Upper lobe of left lung (tissue), 6 donors: ENCODE results near the gene MCM3AP. TPM values are rescaled to one million over a fixed set of nuclear protein-coding genes. Genes with fewer than 3 reads are reported as not detected.

ENCODE experiments used
- ATAC-seq, 2 donors: fragments of 200-7000 bp; cut with Tn5 transposase; one replicate each; pipeline ENCODE4 v1.9.1; 2022; ENCODE audit warnings: mild to moderate bottlenecking in 2 of 2, moderate library complexity in 2 of 2; ENCODE audit not compliant: low FRiP score in 2 of 2
- DNase-seq, 2 donors: peaks; one replicate each; pipeline ENCODE4 v3.0.0-alpha.2; 2019 to 2020
- H3K27ac ChIP-seq, 4 donors: fragments of 200-600 bp; sonication (generic); one replicate each; pipeline ENCODE4 v1.5.1; 2016 to 2019
- H3K27me3 ChIP-seq, 4 donors: fragments of 200-600 bp; sonication (generic); one replicate each; pipeline ENCODE4 v1.5.1; 2017 to 2019
- H3K36me3 ChIP-seq, 4 donors: fragments of 200-600 bp; sonication (generic); one replicate each; pipeline ENCODE4 v1.5.1; 2016 to 2019
- H3K4me1 ChIP-seq, 4 donors: fragments of 200-600 bp; sonication (generic); one replicate each; pipeline ENCODE4 v1.5.1; 2018 to 2019
- H3K4me3 ChIP-seq, 4 donors: fragments of 200-600 bp; sonication (generic); one replicate each; pipeline ENCODE4 v1.5.1; 2017 to 2019; ENCODE audit warnings: mild to moderate bottlenecking in 2 of 4, moderate library complexity in 1 of 4
- H3K9me3 ChIP-seq, 4 donors: fragments of 200-600 bp; sonication (generic); one replicate each; pipeline ENCODE4 v1.5.1; 2018 to 2019
- CTCF ChIP-seq, 6 experiments: fragments of 450-650 bp in 4 of 6; fragments of 200-600 bp in 2 of 6; sonication (generic) in 2 of 6; IDR thresholded peaks; one replicate each; pipeline ENCODE4 v1.5.1; 2016 to 2019; ENCODE audit warnings: antibody characterized with exemption in 6 of 6
- EP300 ChIP-seq, 4 donors: sonication (generic); formaldehyde crosslinking; IDR thresholded peaks; one replicate each; pipeline ENCODE4 v1.5.1; 2017; ENCODE audit warnings: antibody characterized with exemption in 4 of 4, control low read depth in 2 of 4
- POLR2A ChIP-seq, 4 donors: fragments of 450-650 bp; IDR thresholded peaks; one replicate each; pipeline ENCODE4 v1.5.1; 2016 to 2017; ENCODE audit warnings: antibody characterized with exemption in 4 of 4, mild to moderate bottlenecking in 2 of 4
- POLR2AphosphoS5 ChIP-seq, 2 donors: sonication (generic); formaldehyde crosslinking; IDR thresholded peaks; one replicate each; pipeline ENCODE4 v1.5.1; 2017; ENCODE audit warnings: antibody characterized with exemption in 2 of 2
- WGBS, 2 donors: methylation state at CpG; one replicate each; pipeline ENCODE4 v1.1.5; 2017 to 2018; 5-methylcytosine and 5-hydroxymethylcytosine counted together
- total RNA-seq, 6 donors: library from RNA; depleted of rRNA in 4 of 6; stranded (reverse); fragments of >200 nt in 4 of 6; gene quantifications; one replicate each; pipeline versions ENCODE4 v1.1.0 to v1.2.1, GENCODE V29; 2016 to 2021
- donor health status: DM: no; HTN: no; CAD: no; lungs with moderate emphysema.
- donor health status: DM: no; HTN: yes; CAD: no; lungs with severe emphysema.

The MCM3AP gene
- total RNA-seq, 6 donors from 2014 or later: 93.3 to 226 (median 98.4) TPM

DNA sequence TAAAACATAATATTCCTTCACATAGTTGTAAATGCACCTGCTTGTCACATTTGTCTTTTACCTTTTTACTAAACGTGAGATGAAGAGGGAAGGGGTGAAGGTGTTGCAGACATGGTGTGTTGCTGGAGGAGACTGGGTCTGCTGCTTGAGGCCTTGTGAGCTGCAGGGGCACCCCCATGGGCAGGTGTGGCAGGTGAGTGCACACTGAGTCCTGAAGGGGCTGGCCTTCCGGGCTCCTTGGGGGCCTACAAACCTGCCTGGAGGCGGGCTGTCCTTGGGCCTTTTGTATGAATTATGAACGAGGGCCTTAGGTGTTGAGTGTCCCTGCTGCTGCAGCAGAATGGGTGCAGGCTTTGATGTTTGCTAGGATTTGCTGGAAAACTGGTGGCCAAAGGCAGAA, 42.3 kb upstream of the MCM3AP start:
- Histone ChIP-seq H3K36me3 (peaks cover 0 to 37% (median 8%) of the 10 kb centered on the region in 4 donors), H3K27me3 (no peaks in the 10 kb centered on the region), H3K9me3 (no peaks in the 10 kb centered on the region), H3K27ac (no peak overlapping the region), H3K4me3 (no peak overlapping the region), H3K4me1 (peaks cover 11 to 19% (median 16%) of the 10 kb centered on the region in 4 donors)
- WGBS, 2 donors: 89 to 95% methylated on average over 4 of the region's 4 CpGs
- no peak for TF ChIP-seq POLR2AphosphoS5 (IDR thresholded peaks at IDR 0.05)
- no peak for TF ChIP-seq POLR2A (IDR thresholded peaks at IDR 0.05)
- TF ChIP-seq EP300 (IDR thresholded peaks at IDR 0.05): no peak
- no peak for TF ChIP-seq CTCF (IDR thresholded peaks at IDR 0.05)
- DNase-seq (no peak), ATAC-seq (no peak)

GRCh38 chr21:46326110-46326703, 40.8 kb upstream of the MCM3AP start:
- no peaks in the 10 kb centered on the region for H3K27me3 ChIP-seq
- H3K27ac ChIP-seq: no peak overlapping the region
- ATAC-seq (no peak), DNase-seq (no peak)
- TF ChIP-seq POLR2AphosphoS5 (IDR thresholded peaks at IDR 0.05) (no peak), POLR2A (IDR thresholded peaks at IDR 0.05) (no peak)
- H3K36me3 ChIP-seq: peaks cover 0 to 26% (median 8%) of the 10 kb centered on the region in 4 donors
- no peak overlapping the region for H3K4me3 ChIP-seq
- H3K4me1 ChIP-seq: peaks cover 20 to 32% (median 27%) of the 10 kb centered on the region in 4 donors
- WGBS, 2 donors: 94 to 95% methylated on average over 15 of the region's 15 CpGs
- no peaks in the 10 kb centered on the region for H3K9me3 ChIP-seq

DNA sequence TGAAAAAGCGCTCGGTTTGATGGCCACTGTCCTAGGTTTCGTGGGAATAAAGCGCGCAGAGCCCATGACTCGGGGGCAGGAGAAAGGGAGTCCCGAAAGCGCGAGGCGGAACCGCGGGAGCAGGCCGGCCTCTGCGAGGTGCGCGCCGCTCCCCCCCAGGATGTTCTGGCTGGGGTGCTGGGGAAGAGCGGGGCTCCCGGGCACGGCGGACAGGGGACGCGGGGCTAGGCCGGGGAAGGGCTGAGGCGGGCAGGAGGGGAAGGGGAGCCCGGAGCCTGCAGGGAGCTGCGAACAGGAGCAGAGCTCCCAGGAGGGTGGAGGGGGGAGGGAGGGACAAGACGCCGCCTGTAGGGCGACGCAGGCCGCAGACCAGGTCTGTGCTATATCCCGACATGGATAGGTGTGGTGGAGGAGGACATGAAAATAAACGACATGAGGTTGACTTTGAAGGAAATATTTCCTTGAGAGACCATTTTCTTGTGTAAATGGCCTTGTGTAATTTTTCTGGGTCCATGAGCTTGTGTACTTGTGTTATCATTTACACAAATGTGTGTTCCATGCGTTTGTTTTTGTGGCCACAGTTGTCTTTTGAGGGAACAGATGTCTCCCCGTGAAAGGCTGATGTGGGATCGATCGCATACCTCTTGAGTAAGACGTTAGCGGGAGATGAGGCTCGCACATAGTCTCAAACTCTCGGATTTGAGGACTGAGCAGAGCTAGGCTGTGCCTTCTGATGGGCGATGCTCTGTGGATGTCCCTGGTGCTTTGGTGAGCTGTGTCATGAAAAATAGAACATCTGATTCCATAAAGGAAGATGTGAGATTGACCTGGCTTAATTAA, 39.9 kb upstream of the MCM3AP start:
- peak overlapping the region; percentile 77 to 100 (median 84) for H3K4me3 ChIP-seq
- peaks cover 0 to 23% (median 8%) of the 10 kb centered on the region in 4 donors for H3K36me3 ChIP-seq
- TF ChIP-seq POLR2A (IDR thresholded peaks at IDR 0.05) (no peak), CTCF (IDR thresholded peaks at IDR 0.05) (peak in 2 of 6 experiments; percentile 11 to 22), EP300 (IDR thresholded peaks at IDR 0.05) (no peak), POLR2AphosphoS5 (IDR thresholded peaks at IDR 0.05) (no peak)
- no peaks in the 10 kb centered on the region for H3K9me3 ChIP-seq
- H3K4me1 ChIP-seq: peaks cover 23 to 36% (median 28%) of the 10 kb centered on the region in 4 donors
- 12 to 14% methylated on average over 40 to 43 of the region's 43 CpGs for WGBS, 2 donors
- no peaks in the 10 kb centered on the region for H3K27me3 ChIP-seq
- H3K27ac ChIP-seq: peak overlapping the region; percentile 95 to 98 (median 96)
- DNase-seq (peak; percentile 49 to 90), ATAC-seq (peak in 1 of 2 donors; percentile 20)

DNA sequence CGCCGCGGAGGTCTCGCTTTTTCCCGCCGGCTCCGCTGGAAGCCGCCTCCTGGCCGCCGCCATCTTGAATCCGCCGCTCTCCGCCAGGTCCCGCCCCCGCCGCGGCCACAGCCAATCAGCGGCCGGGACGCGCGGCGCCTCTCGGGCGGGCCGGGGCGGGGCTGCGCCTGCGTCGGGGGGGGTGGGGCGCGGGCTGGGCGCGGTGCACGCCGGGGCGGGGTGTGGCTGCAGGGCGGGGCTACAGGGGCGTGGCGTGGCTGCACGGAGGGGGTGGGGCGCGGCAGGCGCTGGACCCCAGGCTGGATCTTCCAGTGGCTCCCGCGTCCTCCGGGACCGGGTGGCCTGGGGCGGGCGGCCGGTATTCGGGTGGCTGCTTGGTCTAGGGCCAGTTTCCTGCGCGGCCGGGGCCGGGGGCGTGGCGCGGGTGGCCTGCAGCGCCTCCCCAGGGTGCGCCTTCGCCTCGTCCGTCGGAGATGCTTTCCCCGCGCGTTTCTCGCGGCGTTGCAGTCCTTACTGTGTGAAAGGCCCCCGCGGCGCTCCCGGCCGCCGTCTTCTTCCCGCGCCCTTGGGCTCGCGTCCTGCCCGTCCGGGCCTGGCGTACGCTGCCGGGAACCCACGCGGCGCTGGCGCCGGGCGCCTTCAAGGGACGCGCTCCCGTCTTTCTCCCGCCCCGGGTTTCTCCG, 39.1 kb upstream of the MCM3AP start:
- Histone ChIP-seq H3K27ac (peak overlapping the region; percentile 95 to 98 (median 96)), H3K27me3 (no peaks in the 10 kb centered on the region), H3K4me1 (peaks cover 23 to 38% (median 30%) of the 10 kb centered on the region in 4 donors), H3K36me3 (peaks cover 0 to 19% (median 6%) of the 10 kb centered on the region in 4 donors), H3K4me3 (peak overlapping the region; percentile 77 to 100 (median 92)), H3K9me3 (no peaks in the 10 kb centered on the region)
- peak; percentile 93 to 96 for ATAC-seq
- peak; percentile 89 to 98 for DNase-seq
- WGBS, 2 donors: 0% methylated on average over 42 of the region's 98 CpGs; no CpG with 5 or more reads in 1 of the 2 donors
- TF ChIP-seq POLR2A (IDR thresholded peaks at IDR 0.05) (peak in 2 of 4 donors; percentile 35 to 46), CTCF (IDR thresholded peaks at IDR 0.05) (peak in 4 of 6 experiments; percentile 4 to 38 (median 13)), EP300 (IDR thresholded peaks at IDR 0.05) (no peak), POLR2AphosphoS5 (IDR thresholded peaks at IDR 0.05) (no peak)
